ENCODE results near the gene METAP2.
"Not testable (repeated sequence)": the region's sequence is repeated elsewhere in the genome, so short reads cannot be mapped to it uniquely, and the experiment has no call there.

METAP2 gene

GRCh38 chr12:95473884-95474659, at the start of gene METAP2:
Gene METAP2 (plus strand): TSS chr12:95474152. CDS start chr12:95474180, 28 bp downstream.
- peak; percentile 83 for DNase-seq (ENCODE audit: low read depth)

DNA sequence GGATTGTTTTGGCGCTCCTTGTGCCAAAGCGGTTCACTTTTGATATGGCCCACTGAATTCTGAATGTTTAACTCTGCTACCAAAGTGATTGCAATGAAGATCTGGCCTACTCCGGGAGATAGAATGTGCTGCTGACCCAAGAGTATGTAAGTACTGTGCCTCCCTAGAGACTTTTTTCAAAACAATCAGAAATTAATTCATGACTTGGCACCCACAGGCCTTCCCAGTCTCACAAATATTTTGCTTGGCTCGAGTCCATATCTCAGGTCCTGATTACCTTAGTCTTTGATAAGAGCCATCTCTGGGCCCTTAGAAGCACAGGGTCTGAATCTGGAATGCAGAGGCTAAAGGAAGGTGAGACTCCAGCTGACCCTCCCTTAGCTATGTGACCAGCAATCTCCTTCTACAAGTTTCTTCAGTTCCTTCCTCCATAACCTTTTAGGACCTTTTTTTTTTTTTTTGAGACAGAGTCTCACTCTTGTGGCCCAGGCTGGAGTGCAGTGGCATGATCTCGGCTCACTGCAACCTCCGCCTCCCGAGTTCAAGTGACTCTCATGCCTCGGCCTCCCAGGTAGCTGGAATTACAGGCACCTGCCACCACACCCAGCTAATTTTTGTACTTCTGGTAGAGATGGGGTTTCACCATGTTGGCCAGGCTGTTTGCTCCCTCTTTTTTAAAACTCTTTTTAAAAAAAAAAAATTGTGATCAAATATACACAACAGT, 49.5 kb upstream of the METAP2 start:
- DNase-seq (ENCODE audit: low read depth) = no peak

DNA sequence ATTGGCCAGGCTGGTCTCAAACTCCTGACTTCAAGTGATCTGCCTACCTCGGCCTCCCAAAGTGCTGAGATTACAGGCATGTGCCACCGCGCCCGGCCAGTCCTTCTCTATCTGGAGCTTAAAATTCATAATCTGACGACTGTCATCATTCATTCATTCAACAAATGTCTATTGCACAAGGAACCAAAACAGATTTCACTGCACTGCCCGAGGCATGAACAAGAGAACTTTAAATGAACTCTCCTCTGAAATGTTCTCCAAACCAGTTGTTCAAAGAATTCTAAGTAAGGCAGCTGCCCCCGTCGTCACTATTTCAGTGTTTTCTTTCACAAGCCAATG, 44.8 kb upstream of the METAP2 start:
- DNase-seq (ENCODE audit: low read depth) = no peak

GRCh38 chr12:95431120-95431519, 42.8 kb upstream of the METAP2 start:
- DNase-seq (ENCODE audit: low read depth) = no peak

DNA sequence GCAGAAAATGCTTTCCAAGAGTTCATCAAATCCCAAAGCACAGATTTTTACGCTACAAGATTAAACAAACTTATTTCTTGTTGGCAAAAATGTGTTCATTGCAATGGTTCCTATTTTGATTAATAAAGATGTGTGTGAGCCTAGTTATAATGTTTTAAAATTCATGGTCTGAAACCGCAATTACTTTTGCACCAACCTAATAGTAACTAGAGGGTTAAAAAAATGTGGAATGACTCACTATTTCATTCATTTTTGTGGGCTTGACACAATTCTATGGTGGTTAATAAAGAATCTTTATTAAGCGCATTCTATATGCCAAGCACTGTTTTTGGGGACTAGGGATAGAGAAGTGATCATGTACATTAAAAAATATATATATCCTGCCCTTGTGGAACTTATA, 38.6 kb upstream of the METAP2 start:
- no peak for DNase-seq (ENCODE audit: low read depth)

DNA sequence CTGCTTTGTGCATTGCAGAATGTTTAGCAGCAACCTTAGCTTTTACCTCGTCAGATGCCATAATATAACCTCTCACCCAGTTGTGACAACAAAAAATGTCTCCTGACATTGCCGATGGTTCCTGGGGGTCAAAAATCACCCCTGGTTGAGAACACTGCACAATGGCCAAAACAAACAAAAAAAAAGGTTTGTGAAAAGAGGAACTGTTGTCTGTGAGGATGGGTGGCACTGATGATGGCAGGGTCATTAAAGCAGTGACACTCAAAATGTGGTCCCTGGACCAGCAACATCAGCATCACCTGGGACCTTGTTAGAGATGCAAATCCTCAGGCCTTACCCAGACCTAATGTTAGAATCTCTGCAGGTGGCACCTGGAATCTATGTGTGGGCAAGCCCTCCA, 36.4 kb upstream of the METAP2 start:
- DNase-seq (ENCODE audit: low read depth) = no peak

DNA sequence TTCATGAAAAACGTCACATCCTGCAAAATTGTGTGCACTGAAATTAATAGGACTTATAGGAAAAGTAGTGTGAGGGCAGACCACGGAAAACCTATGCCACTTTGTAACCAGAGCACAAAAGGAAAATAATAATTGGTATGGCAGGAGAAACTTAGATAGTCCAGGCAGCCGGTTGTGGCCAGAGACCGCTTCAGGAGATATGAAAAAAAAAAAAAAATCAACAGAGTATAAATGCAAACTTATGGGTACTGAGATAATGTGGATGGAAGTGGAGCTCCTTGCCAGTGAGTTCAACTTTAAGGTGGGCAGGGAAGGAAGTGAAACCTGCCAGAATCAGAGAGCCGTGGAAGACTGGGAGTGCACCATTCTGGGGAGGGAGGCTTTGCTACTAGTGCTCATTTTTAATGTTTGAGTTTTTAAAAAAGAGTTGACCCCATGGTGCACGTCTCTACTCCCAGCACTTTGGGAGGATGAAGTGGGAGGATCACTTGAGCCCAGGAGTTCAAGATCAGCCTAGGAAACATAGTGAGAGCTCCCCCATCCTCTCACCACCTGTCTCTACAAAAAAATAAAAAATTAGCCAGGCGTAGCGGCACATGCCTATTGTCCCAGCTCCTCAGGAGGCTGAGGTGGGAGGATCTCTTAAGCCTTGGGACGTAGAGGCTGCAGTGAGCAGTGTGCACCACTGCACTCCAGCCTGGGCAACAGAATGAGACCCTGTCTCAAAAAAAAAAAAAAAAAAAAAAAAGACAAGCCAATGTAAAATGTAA, 34.3 kb upstream of the METAP2 start:
- DNase-seq (ENCODE audit: low read depth) = no peak

GRCh38 chr12:95440401-95440800, 33.6 kb upstream of the METAP2 start:
- DNase-seq (ENCODE audit: low read depth) = no peak

- DNase-seq (ENCODE audit: low read depth) = no peak
Observed at GRCh38 chr12:95443459-95443858, 30.5 kb upstream of the METAP2 start.

- not testable (repeated sequence) for DNase-seq (ENCODE audit: low read depth)
Observed at GRCh38 chr12:95445099-95445498, 28.9 kb upstream of the METAP2 start.

- no peak for DNase-seq (ENCODE audit: low read depth)
Observed at GRCh38 chr12:95445884-95446505, 28.0 kb upstream of the METAP2 start.

DNA sequence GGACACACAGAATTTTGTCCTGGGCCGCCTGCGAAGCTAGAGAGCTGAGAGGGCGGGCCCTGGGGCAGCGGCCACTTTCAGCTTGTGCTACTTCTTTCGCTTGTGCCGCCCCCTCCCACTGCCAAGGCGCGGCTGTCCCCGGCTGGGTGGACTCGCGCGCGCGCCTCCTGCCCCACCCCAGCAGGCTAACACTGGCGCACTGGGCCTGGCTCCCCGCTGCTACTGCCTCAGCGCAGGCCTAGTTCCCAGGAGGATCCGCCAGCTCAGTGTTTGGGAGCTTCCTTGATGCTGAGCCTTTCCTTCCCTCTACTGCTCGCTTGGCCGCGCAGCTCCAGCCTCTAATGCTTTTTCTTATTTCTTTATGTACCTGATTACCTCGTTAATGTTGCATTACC, 27.4 kb upstream of the METAP2 start:
- DNase-seq (ENCODE audit: low read depth) = no peak

- not testable (repeated sequence) for DNase-seq (ENCODE audit: low read depth)
Observed at GRCh38 chr12:95449656-95450055, 24.3 kb upstream of the METAP2 start.

DNA sequence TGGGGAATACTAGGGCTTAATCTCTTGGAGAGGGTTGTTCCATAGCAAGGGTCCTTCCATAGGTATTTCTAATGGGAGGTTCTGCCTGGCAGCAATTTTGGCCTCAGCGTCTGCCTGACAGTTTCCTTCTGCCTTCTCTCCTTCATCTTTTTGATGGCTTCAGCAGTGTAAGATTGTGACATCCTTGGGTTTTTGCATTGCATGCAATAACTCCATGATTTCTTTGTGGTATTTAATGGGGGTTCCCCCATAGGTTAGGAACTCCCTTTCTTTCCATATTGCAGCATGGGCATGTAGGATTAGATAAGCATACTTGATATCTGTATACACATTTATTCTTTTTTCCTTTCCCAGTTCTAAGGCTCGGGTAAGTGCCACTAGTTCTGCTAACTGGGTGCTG, 21.5 kb upstream of the METAP2 start:
- DNase-seq (ENCODE audit: low read depth) = not testable (repeated sequence)

GRCh38 chr12:95453881-95454280, 20.1 kb upstream of the METAP2 start:
- not testable (repeated sequence) for DNase-seq (ENCODE audit: low read depth)

- DNase-seq (ENCODE audit: low read depth) = not testable (repeated sequence)
Observed at GRCh38 chr12:95454780-95455215, 19.2 kb upstream of the METAP2 start.

- not testable (repeated sequence) for DNase-seq (ENCODE audit: low read depth)
Observed at GRCh38 chr12:95457605-95458004, 16.3 kb upstream of the METAP2 start.

DNA sequence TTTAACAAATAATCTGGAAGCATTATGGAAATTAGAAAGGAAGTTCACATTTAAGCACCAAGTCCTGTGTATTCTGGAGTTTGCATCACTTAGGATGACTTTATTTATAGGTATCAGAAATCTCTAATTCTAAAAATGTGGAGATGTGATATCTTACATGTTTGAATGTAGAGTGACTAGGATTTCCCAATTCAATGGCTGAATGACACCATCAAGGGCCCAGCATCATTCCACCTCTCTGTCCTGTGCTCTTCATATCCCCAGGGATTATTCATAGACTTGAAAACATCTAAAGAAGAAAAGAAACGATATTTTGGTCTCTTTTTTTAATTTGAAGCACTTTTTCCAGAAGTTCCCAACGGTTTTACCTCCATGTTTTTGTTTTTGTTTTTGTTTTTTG, 15.2 kb upstream of the METAP2 start:
- no peak for DNase-seq (ENCODE audit: low read depth)

DNA sequence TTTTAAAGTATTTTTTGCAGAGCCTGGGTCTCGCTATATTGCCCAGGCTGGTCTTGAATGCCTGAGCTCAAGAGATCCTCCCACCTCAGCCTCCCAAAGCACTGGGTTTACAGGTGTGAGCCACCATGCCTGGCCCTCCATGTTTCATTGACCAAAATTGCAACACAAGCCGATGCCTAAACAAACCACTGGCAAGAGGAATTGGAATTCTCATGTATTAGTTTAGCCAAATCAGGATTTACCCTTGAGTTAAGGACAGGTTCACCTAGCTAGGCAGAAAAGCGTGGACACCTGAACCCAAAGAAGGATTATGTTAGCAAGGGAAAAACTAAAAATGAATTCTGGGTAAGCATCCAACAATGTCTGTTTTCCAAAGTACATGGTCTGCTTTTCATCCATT, 14.6 kb upstream of the METAP2 start:
- no peak for DNase-seq (ENCODE audit: low read depth)

DNA sequence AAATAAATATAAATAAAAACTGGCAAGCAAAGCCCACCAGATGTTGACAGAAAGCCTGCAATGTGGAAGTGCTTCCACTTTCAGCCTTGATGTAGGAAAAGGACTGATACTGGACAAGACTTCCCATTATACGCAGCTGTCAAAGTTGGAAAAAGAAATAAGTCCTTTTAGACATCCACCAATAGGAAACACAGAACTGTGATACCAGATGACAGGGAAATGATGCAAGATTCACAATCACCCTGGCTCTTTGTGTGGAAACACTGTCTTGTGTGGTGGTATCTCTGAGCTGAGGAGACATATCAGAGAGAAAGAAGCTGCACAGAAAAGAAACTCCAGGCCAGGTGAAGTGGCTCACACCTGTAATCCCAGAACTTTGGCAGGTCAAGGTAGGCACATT, 13.8 kb upstream of the METAP2 start:
- no peak for DNase-seq (ENCODE audit: low read depth)

DNA sequence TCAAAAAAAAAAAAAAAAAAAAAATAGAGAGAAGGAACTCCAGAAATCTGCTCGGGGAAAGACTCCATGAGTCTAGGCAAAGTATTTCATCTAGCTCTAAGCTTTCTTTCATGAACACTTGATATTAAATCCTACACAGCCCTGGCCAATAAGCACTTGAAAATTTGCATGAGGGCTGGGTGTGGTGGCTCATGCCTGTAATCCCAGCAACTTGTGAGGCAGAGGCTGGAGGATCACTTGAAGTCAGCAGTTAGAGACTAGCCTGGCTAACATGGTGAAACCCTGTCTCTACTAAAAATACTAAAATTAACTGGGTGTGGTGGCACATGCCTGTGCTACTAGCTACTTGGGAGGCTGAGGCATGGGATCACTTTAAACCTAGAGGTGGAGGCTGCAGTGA, 13.1 kb upstream of the METAP2 start:
- DNase-seq (ENCODE audit: low read depth) = no peak

DNA sequence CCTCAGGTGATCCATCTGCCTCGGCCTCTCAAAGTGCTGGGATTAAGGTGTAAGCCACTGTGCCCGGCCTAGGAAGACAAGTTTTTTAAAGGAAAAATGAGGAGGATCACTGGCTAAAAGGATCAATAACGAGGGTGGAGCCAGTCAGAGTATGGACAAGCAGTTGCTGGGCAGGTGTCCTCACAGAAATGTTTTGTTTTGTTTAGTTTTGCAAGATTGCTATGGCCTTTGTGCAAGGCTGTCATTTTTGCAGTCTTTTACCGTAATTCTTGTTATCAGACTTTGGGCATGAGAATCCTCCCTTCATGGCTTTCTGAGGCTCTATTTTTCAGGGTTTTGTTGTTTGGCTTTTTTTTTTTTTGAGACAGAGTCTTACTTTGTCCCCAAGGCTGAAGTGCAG, 11.9 kb upstream of the METAP2 start:
- no peak for DNase-seq (ENCODE audit: low read depth)

All from activated T-helper 1 cell treated with Interleukin-2 at 50 U/mL for 16 hours (primary cell).